Tibial nerve (tissue), 4 donors: Measurements from ENCODE around the gene SFXN3. TPM values are rescaled to one million over a fixed set of nuclear protein-coding genes. Genes with fewer than 3 reads are reported as not detected.

Source experiments
- DNase-seq, 2 donors: peaks; one replicate each; pipeline ENCODE4 v3.0.0-alpha.2; 2019; ENCODE audit warnings: low spot score in 2 of 2
- H3K27ac ChIP-seq, 4 donors: fragments of 200-600 bp; sonication (generic) in 3 of 4; one replicate each; pipeline ENCODE4 v1.5.1; 2017 to 2019; ENCODE audit warnings: mild to moderate bottlenecking in 1 of 4
- H3K27me3 ChIP-seq, 2 donors: fragments of 200-600 bp; sonication (generic) in 1 of 2; one replicate each; pipeline versions ENCODE4 v1.5.1 to v1.6.0; 2017 to 2019
- H3K36me3 ChIP-seq, 3 donors: fragments of 200-600 bp; sonication (generic); one replicate each; pipeline ENCODE4 v1.5.1; 2018 to 2019
- H3K4me1 ChIP-seq, 4 donors: fragments of 200-600 bp; sonication (generic) in 3 of 4; one replicate each; pipeline ENCODE4 v1.5.1; 2017 to 2019
- H3K4me3 ChIP-seq, 4 donors: fragments of 200-600 bp; sonication (generic) in 3 of 4; one replicate each; pipeline ENCODE4 v1.5.1; 2017 to 2019; ENCODE audit warnings: mild to moderate bottlenecking in 1 of 4, moderate library complexity in 1 of 4
- H3K9me3 ChIP-seq, 4 donors: fragments of 200-600 bp; sonication (generic) in 3 of 4; one replicate each; pipeline ENCODE4 v1.5.1; 2017 to 2019
- EP300 ChIP-seq, 2 donors: sonication (generic); formaldehyde crosslinking; IDR thresholded peaks; one replicate each; pipeline ENCODE4 v1.6.1; 2017; ENCODE audit warnings: antibody characterized with exemption in 2 of 2, mild to moderate bottlenecking in 1 of 2
- POLR2A ChIP-seq, 2 donors: fragments of 450-650 bp; IDR thresholded peaks; one replicate each; pipeline ENCODE4 v1.6.1; 2017; ENCODE audit warnings: antibody characterized with exemption in 2 of 2, mild to moderate bottlenecking in 2 of 2, moderate library complexity in 2 of 2
- WGBS, 2 donors: methylation state at CpG; one replicate each; pipeline ENCODE4 v1.1.5; 2018; 5-methylcytosine and 5-hydroxymethylcytosine counted together
- total RNA-seq, 4 donors: library from RNA; depleted of rRNA; stranded (reverse); fragments of >200 nt; gene quantifications; one replicate each; pipeline ENCODE4 v1.1.0, GENCODE V29; 2016
- TF ChIP-seq, protein P1 (sequence below), 5 experiments: fragments of 200-600 bp in 3 of 5; fragments of 450-650 bp in 2 of 5; sonication (generic) in 3 of 5; IDR thresholded peaks; one replicate each; pipeline ENCODE4 v1.5.1; 2016 to 2019; ENCODE audit warnings: antibody characterized with exemption in 5 of 5, mild to moderate bottlenecking in 3 of 5, moderate library complexity in 2 of 5

The SFXN3 gene
- total RNA-seq, 4 donors from 2014 or later = 77.4 to 181 (median 106) TPM

DNA sequence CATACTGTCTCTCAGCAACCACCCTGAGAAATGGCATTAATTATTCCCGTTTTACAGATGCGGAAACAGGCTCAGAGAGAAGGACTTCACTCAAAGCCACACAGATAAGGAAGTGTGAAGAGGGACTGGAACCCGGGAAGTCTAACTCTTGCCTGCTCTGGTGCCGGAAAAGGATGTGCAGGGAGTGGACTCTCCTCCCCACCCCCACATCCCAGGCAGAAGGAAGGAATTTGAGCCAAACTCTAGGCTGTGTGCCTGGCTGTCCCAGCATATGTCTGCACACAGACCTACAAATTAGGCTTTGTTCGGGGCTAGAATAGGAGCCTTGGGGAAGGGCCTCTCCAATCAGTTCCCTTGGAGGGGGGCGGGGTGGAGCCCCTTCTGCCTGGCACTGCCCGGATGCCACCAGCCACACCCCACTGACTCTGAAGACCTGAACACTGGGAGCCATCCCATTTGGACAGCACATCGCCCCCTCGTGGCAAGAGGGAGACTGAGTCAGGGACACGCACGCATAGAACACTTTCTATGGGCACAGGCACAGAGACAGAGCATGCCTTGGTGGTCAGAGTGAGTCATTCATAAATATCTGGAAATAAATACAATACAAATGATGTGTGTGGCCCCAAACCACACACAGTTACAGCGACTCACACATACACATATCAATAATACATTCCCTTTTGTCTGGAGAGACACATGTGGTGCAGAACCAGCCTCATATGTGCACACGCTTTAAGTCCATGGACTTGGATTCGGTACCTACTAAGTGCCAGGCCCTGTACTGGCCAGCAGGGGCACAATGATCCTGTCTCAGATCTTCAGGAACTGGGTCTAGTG lies 18.3 kb upstream of the SFXN3 start:
- WGBS, 2 donors = 6 to 12% methylated on average over 14 of the region's 14 CpGs

DNA sequence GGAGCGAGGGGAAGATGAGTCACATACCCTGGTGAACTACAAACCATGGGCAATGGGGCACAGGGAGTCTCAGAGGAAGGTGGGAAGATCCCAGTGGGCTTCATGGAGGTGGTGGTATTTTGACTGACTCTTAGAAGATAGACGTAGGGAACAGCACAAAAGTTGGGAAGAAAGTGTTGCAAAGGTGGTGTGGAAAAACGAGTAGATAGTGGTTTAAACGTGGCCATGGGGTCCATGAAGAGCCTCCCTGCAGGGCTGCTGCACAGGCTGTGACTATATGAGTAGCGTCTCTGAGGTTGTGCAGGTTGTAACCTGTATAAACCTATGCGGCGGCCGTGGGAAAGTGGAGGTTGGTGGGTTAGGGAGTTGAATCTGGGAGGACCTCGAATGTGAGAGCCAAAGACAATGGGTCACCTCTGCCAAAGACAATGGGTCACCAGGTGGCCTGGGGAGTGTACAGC lies 17.6 kb upstream of the SFXN3 start:
- DNase-seq = no peak
- Histone ChIP-seq H3K27me3 (no peaks in the 10 kb centered on the region), H3K4me1 (peaks cover 0 to 44% (median 23%) of the 10 kb centered on the region in 4 donors), H3K9me3 (no peaks in the 10 kb centered on the region), H3K36me3 (no peaks in the 10 kb centered on the region), H3K4me3 (no peak overlapping the region), H3K27ac (peak overlapping the region in 3 of 4 donors; percentile 62 to 84 (median 77))
- WGBS, 2 donors = 55 to 59% methylated on average over 9 of the region's 9 CpGs
- TF ChIP-seq, protein P1, sequence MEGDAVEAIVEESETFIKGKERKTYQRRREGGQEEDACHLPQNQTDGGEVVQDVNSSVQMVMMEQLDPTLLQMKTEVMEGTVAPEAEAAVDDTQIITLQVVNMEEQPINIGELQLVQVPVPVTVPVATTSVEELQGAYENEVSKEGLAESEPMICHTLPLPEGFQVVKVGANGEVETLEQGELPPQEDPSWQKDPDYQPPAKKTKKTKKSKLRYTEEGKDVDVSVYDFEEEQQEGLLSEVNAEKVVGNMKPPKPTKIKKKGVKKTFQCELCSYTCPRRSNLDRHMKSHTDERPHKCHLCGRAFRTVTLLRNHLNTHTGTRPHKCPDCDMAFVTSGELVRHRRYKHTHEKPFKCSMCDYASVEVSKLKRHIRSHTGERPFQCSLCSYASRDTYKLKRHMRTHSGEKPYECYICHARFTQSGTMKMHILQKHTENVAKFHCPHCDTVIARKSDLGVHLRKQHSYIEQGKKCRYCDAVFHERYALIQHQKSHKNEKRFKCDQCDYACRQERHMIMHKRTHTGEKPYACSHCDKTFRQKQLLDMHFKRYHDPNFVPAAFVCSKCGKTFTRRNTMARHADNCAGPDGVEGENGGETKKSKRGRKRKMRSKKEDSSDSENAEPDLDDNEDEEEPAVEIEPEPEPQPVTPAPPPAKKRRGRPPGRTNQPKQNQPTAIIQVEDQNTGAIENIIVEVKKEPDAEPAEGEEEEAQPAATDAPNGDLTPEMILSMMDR (IDR thresholded peaks at IDR 0.05) = no peak
- no peak for TF ChIP-seq EP300 (IDR thresholded peaks at IDR 0.05)
- no peak for TF ChIP-seq POLR2A (IDR thresholded peaks at IDR 0.05)

More for the DNA sequence above, 18.3 kb upstream of the SFXN3 start:
- Histone ChIP-seq H3K27ac (peak overlapping the region; percentile 0 to 84 (median 70)), H3K27me3 (no peaks in the 10 kb centered on the region), H3K4me1 (peaks cover 0 to 49% (median 26%) of the 10 kb centered on the region in 4 donors), H3K36me3 (no peaks in the 10 kb centered on the region), H3K4me3 (no peak overlapping the region), H3K9me3 (no peaks in the 10 kb centered on the region)
- DNase-seq = peak; percentile 81 to 90
- TF ChIP-seq POLR2A (IDR thresholded peaks at IDR 0.05) = no peak
- TF ChIP-seq, protein P1 (IDR thresholded peaks at IDR 0.05) = peak; percentile 78 to 97 (median 92)
- peak in 1 of 2 donors; percentile 83 for TF ChIP-seq EP300 (IDR thresholded peaks at IDR 0.05)

DNA sequence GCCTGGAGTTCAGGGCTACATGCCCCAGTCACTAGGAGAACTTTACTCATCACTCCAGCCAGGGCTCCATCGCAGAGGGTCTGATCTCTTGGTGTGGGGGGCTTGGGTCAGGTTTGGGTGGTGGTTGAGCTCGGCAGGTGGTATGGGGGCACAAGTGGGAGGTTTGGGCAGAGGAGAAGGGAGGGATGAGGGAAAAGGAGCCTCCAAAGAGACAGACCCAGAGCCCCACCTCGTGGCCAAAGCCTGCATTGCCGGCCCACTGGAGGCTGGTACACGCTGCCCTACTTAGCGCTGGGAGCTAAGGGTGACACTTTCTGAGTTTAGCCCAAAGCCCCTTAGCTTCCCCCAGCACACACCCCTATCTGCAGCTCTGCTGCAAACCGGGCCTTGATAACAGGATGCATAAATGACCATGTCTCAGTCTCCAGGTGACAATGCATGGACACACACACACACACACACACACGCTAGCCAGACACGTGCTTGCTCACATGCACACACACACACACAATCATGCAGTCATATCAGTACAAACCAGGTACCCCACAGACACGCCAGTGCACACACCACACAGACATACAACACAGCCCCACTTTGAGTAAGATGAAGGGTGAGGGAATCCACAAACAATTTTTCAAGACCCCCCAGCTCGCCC lies 16.7 kb upstream of the SFXN3 start:
- H3K36me3 ChIP-seq = no peaks in the 10 kb centered on the region
- H3K4me3 ChIP-seq = no peak overlapping the region
- DNase-seq = peak; percentile 82 to 93
- no peaks in the 10 kb centered on the region for H3K9me3 ChIP-seq
- no peak overlapping the region for H3K27ac ChIP-seq
- WGBS, 2 donors = 19 to 25% methylated on average over 11 of the region's 11 CpGs
- no peak for TF ChIP-seq POLR2A (IDR thresholded peaks at IDR 0.05)
- TF ChIP-seq, protein P1 (IDR thresholded peaks at IDR 0.05) = peak; percentile 91 to 94 (median 93)
- H3K27me3 ChIP-seq = peaks cover 0 to 7% of the 10 kb centered on the region in 2 donors
- H3K4me1 ChIP-seq = peaks cover 0 to 43% (median 28%) of the 10 kb centered on the region in 4 donors

DNA sequence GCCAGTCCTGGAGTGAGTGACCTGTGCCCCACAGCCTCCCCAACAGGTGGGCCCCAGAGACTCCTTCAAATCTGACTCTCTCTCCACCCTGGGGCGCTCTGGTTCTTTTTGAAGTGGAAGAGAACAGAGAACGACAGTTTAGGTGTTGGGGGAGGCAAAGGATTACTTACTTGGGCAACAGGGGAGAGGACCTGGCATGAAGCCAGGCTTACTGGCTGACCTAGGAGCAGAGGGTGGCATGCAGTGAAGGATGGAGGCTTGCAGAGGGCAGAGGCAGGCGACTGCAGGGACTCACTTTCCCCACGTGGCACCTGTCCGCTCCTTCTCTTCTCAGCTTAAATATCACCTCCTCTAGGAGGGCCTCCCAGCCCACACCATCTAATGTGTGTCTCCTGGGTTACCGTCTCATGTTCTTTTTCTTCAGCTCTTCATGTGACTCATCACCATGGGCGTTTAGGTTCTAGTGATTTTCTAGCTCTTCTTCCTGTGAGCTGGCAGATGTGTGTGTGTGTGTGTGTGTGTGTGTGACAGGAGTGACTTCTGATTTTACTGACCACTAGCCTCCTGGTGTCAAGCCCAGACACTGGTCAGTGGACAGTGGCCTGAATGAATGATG lies 16.0 kb upstream of the SFXN3 start:
- peaks cover 0 to 10% of the 10 kb centered on the region in 2 donors for H3K27me3 ChIP-seq
- H3K9me3 ChIP-seq = no peaks in the 10 kb centered on the region
- H3K4me3 ChIP-seq = no peak overlapping the region
- H3K4me1 ChIP-seq = peaks cover 0 to 43% (median 28%) of the 10 kb centered on the region in 4 donors
- 40 to 56% methylated on average over 6 to 7 of the region's 7 CpGs for WGBS, 2 donors
- no peak overlapping the region for H3K27ac ChIP-seq
- no peaks in the 10 kb centered on the region for H3K36me3 ChIP-seq
- no peak for DNase-seq
- TF ChIP-seq POLR2A (IDR thresholded peaks at IDR 0.05) (no peak), EP300 (IDR thresholded peaks at IDR 0.05) (no peak)
- TF ChIP-seq, protein P1 (IDR thresholded peaks at IDR 0.05) = no peak
